Endodermal cell (in vitro differentiated cells): Measurements from ENCODE around the gene PCSK2. TPM values are rescaled to one million over a fixed set of nuclear protein-coding genes. Genes with fewer than 3 reads are reported as not detected.

Experiments used
- DNase-seq: peaks from one replicate; pipeline ENCODE4 v3.0.0-alpha.2; 2017
- H3K27ac ChIP-seq: 2 replicates; pipeline ENCODE4 v1.5.1; 2013; ENCODE audit warnings: mild to moderate bottlenecking, low read depth, low read length, moderate library complexity
- H3K27me3 ChIP-seq: 2 replicates; pipeline ENCODE4 v1.6.1; 2013; ENCODE audit warnings: mild to moderate bottlenecking, low read length, moderate library complexity; ENCODE audit not compliant: insufficient read depth, control insufficient read depth, poor library complexity, severe bottlenecking
- H3K36me3 ChIP-seq: 2 replicates; pipeline ENCODE4 v1.7.0; 2013; ENCODE audit warnings: mild to moderate bottlenecking, low read length, moderate library complexity; ENCODE audit not compliant: control insufficient read depth, insufficient read depth
- H3K4me1 ChIP-seq: one replicate; pipeline ENCODE4 v1.7.0; 2013; ENCODE audit warnings: low read length; ENCODE audit not compliant: control insufficient read depth, insufficient read depth
- H3K4me3 ChIP-seq: 2 replicates; pipeline ENCODE4 v1.5.1; 2013; ENCODE audit warnings: mild to moderate bottlenecking, low read length, moderate library complexity
- H3K9ac ChIP-seq: 2 replicates; pipeline ENCODE4 v1.6.1; 2013; ENCODE audit warnings: mild to moderate bottlenecking, low read length, moderate library complexity; ENCODE audit not compliant: poor library complexity, severe bottlenecking; ENCODE audit errors: extremely low read depth
- H3K9me3 ChIP-seq: 2 replicates; pipeline ENCODE4 v1.6.1; 2013; ENCODE audit warnings: mild to moderate bottlenecking, low read length, moderate library complexity; ENCODE audit not compliant: control insufficient read depth
- H3K27ac Mint-ChIP-seq: 2 replicates; pipeline ENCODE4 v1.8.0; 2020; ENCODE audit warnings: mixed read lengths
- H3K27me3 Mint-ChIP-seq: 2 replicates; pipeline ENCODE4 v1.8.0; 2021; ENCODE audit warnings: mild to moderate bottlenecking, mixed read lengths; ENCODE audit not compliant: insufficient read depth
- H3K36me3 Mint-ChIP-seq: 2 replicates; pipeline ENCODE4 v1.8.0; 2020; ENCODE audit warnings: low read depth, mixed read lengths
- H3K4me1 Mint-ChIP-seq: 2 replicates; pipeline ENCODE4 v1.8.0; 2020; ENCODE audit warnings: mixed read lengths
- H3K4me3 Mint-ChIP-seq: 2 replicates; pipeline ENCODE4 v1.8.0; 2020; ENCODE audit warnings: mild to moderate bottlenecking, moderate library complexity, mixed read lengths
- H3K9me3 Mint-ChIP-seq: 2 replicates; pipeline ENCODE4 v1.8.0; 2020; ENCODE audit warnings: mild to moderate bottlenecking, mixed read lengths
- CTCF ChIP-seq: fragments of 200-600 bp; sonication (generic); conservative IDR thresholded peaks from 2 replicates; pipeline ENCODE4 v1.5.0; 2021; ENCODE audit warnings: antibody characterized with exemption, mild to moderate bottlenecking
- WGBS, 2 experiments: methylation state at CpG; one replicate each; pipeline versions ENCODE4 v1.1.5 to v1.1.7; 2013; ENCODE audit warnings: missing lambda C conversion rate in 2 of 2, mixed read lengths in 1 of 2; ENCODE audit not compliant: insufficient coverage in 1 of 2, insufficient read length in 1 of 2; 5-methylcytosine and 5-hydroxymethylcytosine counted together
- long read RNA-seq, 4 experiments: library from polyadenylated mRNA in 2 of 4; library from RNA in 1 of 4; library from capped mRNA in 1 of 4; stranded (forward) in 3 of 4; unstranded in 1 of 4; transcript quantifications; one replicate each; pipeline ENCODE4 v2.0.0, GENCODE V29; 2020 to 2021; ENCODE audit warnings: inconsistent platforms in 1 of 4
- polyA plus RNA-seq, 2 experiments: library from polyadenylated mRNA; stranded (reverse); fragments of 50-300 nt; gene quantifications; one replicate each; pipeline ENCODE4 v1.2.3, GENCODE V29; 2013
- total RNA-seq, 2 donors: library from RNA; stranded (reverse); fragmentation: NEBNext Ultra II Directional in 1 of 2; extraction: Animal tissue kit (Norgen Biotek cat#: 25700) in 1 of 2; gene quantifications; 2 replicates in 1 of 2; 3 replicates in 1 of 2; pipeline ENCODE4 v1.2.1, GENCODE V29; 2021

PCSK2 gene
- 1 to 10 TPM; 3.0 to 4.8 TPM for total RNA-seq
- polyA plus RNA-seq (2013, experiment 1 of 2): 2.6 TPM
- polyA plus RNA-seq (2013, experiment 2 of 2): 1.5 TPM
- long read RNA-seq, experiment 1, partial matches to known transcripts: 0 of 2 reads
- long read RNA-seq, experiment 1, other reads (novel, unspliced or antisense): 1 of 2 reads
- long read RNA-seq, experiment 2, full-length matches to known transcripts: 3 of 6 reads
- long read RNA-seq, experiment 2, partial matches to known transcripts: 2 of 6 reads
- long read RNA-seq, experiment 2, other reads (novel, unspliced or antisense): 1 of 6 reads
- long read RNA-seq, experiment 3, full-length matches to known transcripts: 16 of 28 reads
- long read RNA-seq, experiment 3, partial matches to known transcripts: 5 of 28 reads
- long read RNA-seq, experiment 3, other reads (novel, unspliced or antisense): 7 of 28 reads
- long read RNA-seq, experiment 4: 0 reads

GRCh38 chr20:17226410-17227218 is at the start of gene PCSK2:
PCSK2 (plus strand) TSS chr20:17227040; CDS start chr20:17227306, 266 bp downstream.
- Mint-ChIP-seq H3K4me3 (peak within 1 kb of the TSS; percentile 63), H3K27ac (peak within 1 kb of the TSS; percentile 71), H3K9me3 (no peaks in the 10 kb centered on the region), H3K27me3 (peaks cover 78% of the 10 kb centered on the region), H3K4me1 (peaks cover 30% of the 10 kb centered on the region), H3K36me3 (no peaks in the 10 kb centered on the region)
- peak within 1 kb of the TSS; percentile 66 for H3K9ac ChIP-seq
- 0% methylated on average over 9 to 51 of the region's 53 CpGs for WGBS, 2 experiments
- H3K4me3 ChIP-seq: peak within 1 kb of the TSS; percentile 90
- H3K4me1 ChIP-seq: peaks cover 6% of the 10 kb centered on the region
- H3K36me3 ChIP-seq: no peaks in the 10 kb centered on the region
- H3K9me3 ChIP-seq: no peaks in the 10 kb centered on the region
- peaks cover 46% of the 10 kb centered on the region for H3K27me3 ChIP-seq
- DNase-seq: peak; percentile 96
- peak; percentile 30 for TF ChIP-seq CTCF
- peak within 1 kb of the TSS; percentile 36 for H3K27ac ChIP-seq

- no peak overlapping the region for H3K4me3 ChIP-seq
- Mint-ChIP-seq H3K27me3 (no peaks in the 10 kb centered on the region), H3K4me1 (peaks cover 4% of the 10 kb centered on the region), H3K36me3 (no peaks in the 10 kb centered on the region), H3K4me3 (no peak overlapping the region), H3K27ac (no peak overlapping the region), H3K9me3 (no peaks in the 10 kb centered on the region)
- H3K4me1 ChIP-seq: no peaks in the 10 kb centered on the region
- no peaks in the 10 kb centered on the region for H3K36me3 ChIP-seq
- no peak overlapping the region for H3K27ac ChIP-seq
- H3K9ac ChIP-seq: no peak overlapping the region
- H3K9me3 ChIP-seq: no peaks in the 10 kb centered on the region
- TF ChIP-seq CTCF: no peak
- peak; percentile 42 for DNase-seq
- WGBS, 2 experiments: 83 to 85% methylated on average over 3 to 5 of the region's 5 CpGs
- no peaks in the 10 kb centered on the region for H3K27me3 ChIP-seq
Observed at GRCh38 chr20:17177341-17177740, 49.5 kb upstream of the PCSK2 start.

GRCh38 chr20:17179840-17180239 is 47.0 kb upstream of the PCSK2 start:
- Histone ChIP-seq H3K27ac (no peak overlapping the region), H3K27me3 (no peaks in the 10 kb centered on the region), H3K36me3 (no peaks in the 10 kb centered on the region), H3K4me3 (no peak overlapping the region), H3K9me3 (peaks cover 1% of the 10 kb centered on the region), H3K4me1 (no peaks in the 10 kb centered on the region), H3K9ac (no peak overlapping the region)
- no peak for TF ChIP-seq CTCF
- H3K36me3 Mint-ChIP-seq: no peaks in the 10 kb centered on the region
- H3K4me3 Mint-ChIP-seq: no peak overlapping the region
- DNase-seq: peak; percentile 47
- H3K9me3 Mint-ChIP-seq: peaks cover 6% of the 10 kb centered on the region
- H3K27ac Mint-ChIP-seq: no peak overlapping the region
- peaks cover 4% of the 10 kb centered on the region for H3K4me1 Mint-ChIP-seq
- H3K27me3 Mint-ChIP-seq: no peaks in the 10 kb centered on the region
- WGBS, 2 experiments: 81% methylated on average over 4 of the region's 4 CpGs; no CpG with 5 or more reads in 1 of the 2 experiments
